Fibroblast of lung (primary cell): ENCODE data around the gene DGKG.

Experiments
- CTCF ChIP-seq, 2 donors: IDR thresholded peaks in 1 of 2; conservative IDR thresholded peaks in 1 of 2; 1 replicate in 1 of 2; 2 replicates in 1 of 2; pipeline ENCODE4 v1.5.1; 2011 to 2012; ENCODE audit warnings: low read length in 2 of 2, control low read depth in 1 of 2, inconsistent platforms in 1 of 2, low read depth in 1 of 2, mild to moderate bottlenecking in 1 of 2
- EZH2 ChIP-seq: IDR thresholded peaks from 2 replicates; pipeline ENCODE4 v1.5.1; 2012; ENCODE audit warnings: low read length, control low read depth, mild to moderate bottlenecking; ENCODE audit errors: missing control alignments

GRCh38 chr3:186259612-186260383 lies 102.2 kb downstream of the DGKG start:
- TF ChIP-seq CTCF (conservative IDR thresholded peaks at IDR 0.05 in 1 of 2, IDR thresholded peaks at IDR 0.05 in 1 of 2; ENCODE audit: low read depth in 1 of 2, low read length in 2 of 2): peak; percentile 82 to 84
- TF ChIP-seq EZH2: no peak
